K562 (cell line): ENCODE measurements around the gene PCLAF. TPM values are rescaled to one million over a fixed set of nuclear protein-coding genes. Genes with fewer than 3 reads are reported as not detected.

Source experiments
- ATF7 ChIP-seq: fragments of 450-650 bp; IDR thresholded peaks from 2 replicates; pipeline ENCODE4 v1.7.1; 2014; ENCODE audit warnings: mild to moderate bottlenecking, moderate library complexity
- BCL6 ChIP-seq: fragments of 250-450 bp; sonication (Bioruptor Pico); IDR thresholded peaks from 2 replicates; pipeline ENCODE4 v1.4.0; 2020
- CHD2 ChIP-seq: IDR thresholded peaks from 2 replicates; pipeline ENCODE4 v1.6.1; 2011; ENCODE audit warnings: low read depth, low read length
- CXXC5 ChIP-seq: fragments of 250-450 bp; sonication (Bioruptor Pico); IDR thresholded peaks from 2 replicates; pipeline ENCODE4 v1.8.0; 2022; ENCODE audit warnings: inconsistent platforms, mild to moderate bottlenecking, moderate library complexity
- FOS ChIP-seq: IDR thresholded peaks from 3 replicates; pipeline ENCODE4 v1.6.1; 2011; ENCODE audit not compliant: insufficient read length; ENCODE audit errors: extremely low read depth
- HLTF ChIP-seq: fragments of 450-650 bp; IDR thresholded peaks from 2 replicates; pipeline ENCODE4 v1.6.1; 2016
- MAFK ChIP-seq: IDR thresholded peaks from 2 replicates; pipeline ENCODE4 v1.6.1; 2011; ENCODE audit warnings: low read length, improper control_type of control experiment
- MYC ChIP-seq, 2 experiments: fragments of 250-450 bp in 1 of 2; sonication (Bioruptor Pico) in 1 of 2; IDR thresholded peaks; 2 replicates each; pipeline versions ENCODE4 v1.5.1 to v1.6.1; 2012 to 2021; ENCODE audit warnings: low read depth in 2 of 2, borderline replicate concordance in 1 of 2, improper control_type of control experiment in 1 of 2, low read length in 1 of 2, mild to moderate bottlenecking in 1 of 2, moderate library complexity in 1 of 2
- NFRKB ChIP-seq: fragments of 450-650 bp; IDR thresholded peaks from 2 replicates; pipeline ENCODE4 v1.6.1; 2016; ENCODE audit warnings: low read depth
- PHTF2 ChIP-seq: fragments of 250-450 bp; sonication (Bioruptor Pico); IDR thresholded peaks from 2 replicates; pipeline ENCODE4 v1.5.0; 2021; ENCODE audit warnings: mild to moderate bottlenecking
- RBFOX2 ChIP-seq: fragments of 200-400 bp; formaldehyde crosslinking; IDR thresholded peaks from 2 replicates; pipeline ENCODE4 v1.6.1; 2017; ENCODE audit warnings: low read depth, mild to moderate bottlenecking, low read length, moderate library complexity
- RBM39 ChIP-seq: fragments of 200-400 bp; formaldehyde crosslinking; optimal IDR thresholded peaks from 2 replicates; pipeline ENCODE3; 2018; ENCODE audit warnings: low read depth, low read length
- RCOR1 ChIP-seq, 2 experiments: IDR thresholded peaks; 2 replicates each; pipeline ENCODE4 v1.6.1; 2012; ENCODE audit warnings: low read depth in 2 of 2, low read length in 2 of 2, borderline replicate concordance in 1 of 2, improper control_type of control experiment in 1 of 2
- SNIP1 ChIP-seq: fragments of 450-650 bp; IDR thresholded peaks from 2 replicates; pipeline ENCODE4 v1.7.1; 2017; ENCODE audit warnings: low read depth, mild to moderate bottlenecking
- SRSF7 ChIP-seq: fragments of 200-400 bp; formaldehyde crosslinking; optimal IDR thresholded peaks from 2 replicates; pipeline ENCODE3; 2017; ENCODE audit warnings: mild to moderate bottlenecking, low read depth, low read length
- TCF3 ChIP-seq: sonication (generic); formaldehyde crosslinking; IDR thresholded peaks from 2 replicates; pipeline ENCODE4 v1.4.0; 2020; ENCODE audit warnings: mild to moderate bottlenecking, missing genetic modification reagents
- ZFP36 ChIP-seq: fragments of 150-350 bp; IDR thresholded peaks from 2 replicates; pipeline ENCODE4 v1.6.1; 2018; ENCODE audit warnings: low read length, low read depth; ENCODE audit not compliant: partially characterized antibody
- ZNF140 ChIP-seq: fragments of 250-450 bp; sonication (Bioruptor Pico); IDR thresholded peaks from 2 replicates; pipeline ENCODE4 v1.8.0; 2021; ENCODE audit warnings: moderate library complexity, mild to moderate bottlenecking, inconsistent platforms
- polyA plus RNA-seq, 8 experiments: library from polyadenylated mRNA; depleted of rRNA in 4 of 8; stranded (reverse) in 5 of 8; unstranded in 3 of 8; fragments of >200 nt; fragmentation: Nextera tagmentation in 2 of 8; fragmentation: Illumina TruSeq in 1 of 8; extraction: Ambion mirVana in 2 of 8; extraction: Trizol in 1 of 8; gene quantifications; 2 replicates each; pipeline versions ENCODE4 v1.2.1 to v1.2.3, GENCODE V29; 2011 to 2014; ENCODE audit warnings: inconsistent platforms in 1 of 8, missing spikeins in 1 of 8
- total RNA-seq, 7 experiments: library from RNA; depleted of rRNA in 6 of 7; stranded (reverse); fragments of >200 nt in 6 of 7; fragmentation: Illumina TruSeq in 2 of 7; extraction: Trizol in 2 of 7; gene quantifications; 2 replicates each; pipeline versions ENCODE4 v1.2.1 to v1.2.3, GENCODE V29; 2011 to 2021; ENCODE audit warnings: low replicate concordance in 1 of 7
- TF ChIP-seq, protein P1 (sequence below): sonication (generic); formaldehyde crosslinking; IDR thresholded peaks from 2 replicates; pipeline ENCODE4 v1.8.0; 2022; ENCODE audit warnings: mild to moderate bottlenecking, low read depth, missing genetic modification reagents
- TF ChIP-seq, protein P2 (sequence below): fragments of 450-650 bp; formaldehyde crosslinking; IDR thresholded peaks from 2 replicates; pipeline ENCODE4 v1.4.0; 2020; ENCODE audit warnings: mild to moderate bottlenecking, moderate library complexity
- TF ChIP-seq, protein P3 (sequence below): fragments of 250-450 bp; sonication (Bioruptor Pico); IDR thresholded peaks from 2 replicates; pipeline ENCODE4 v1.4.0; 2020

PCLAF gene
- total and polyA plus RNA-seq, 9 of the 15 experiments (the other 6 are each of a cell fraction or from before 2014, with no cell fraction given): 112 to 881 (median 360) TPM

DNA sequence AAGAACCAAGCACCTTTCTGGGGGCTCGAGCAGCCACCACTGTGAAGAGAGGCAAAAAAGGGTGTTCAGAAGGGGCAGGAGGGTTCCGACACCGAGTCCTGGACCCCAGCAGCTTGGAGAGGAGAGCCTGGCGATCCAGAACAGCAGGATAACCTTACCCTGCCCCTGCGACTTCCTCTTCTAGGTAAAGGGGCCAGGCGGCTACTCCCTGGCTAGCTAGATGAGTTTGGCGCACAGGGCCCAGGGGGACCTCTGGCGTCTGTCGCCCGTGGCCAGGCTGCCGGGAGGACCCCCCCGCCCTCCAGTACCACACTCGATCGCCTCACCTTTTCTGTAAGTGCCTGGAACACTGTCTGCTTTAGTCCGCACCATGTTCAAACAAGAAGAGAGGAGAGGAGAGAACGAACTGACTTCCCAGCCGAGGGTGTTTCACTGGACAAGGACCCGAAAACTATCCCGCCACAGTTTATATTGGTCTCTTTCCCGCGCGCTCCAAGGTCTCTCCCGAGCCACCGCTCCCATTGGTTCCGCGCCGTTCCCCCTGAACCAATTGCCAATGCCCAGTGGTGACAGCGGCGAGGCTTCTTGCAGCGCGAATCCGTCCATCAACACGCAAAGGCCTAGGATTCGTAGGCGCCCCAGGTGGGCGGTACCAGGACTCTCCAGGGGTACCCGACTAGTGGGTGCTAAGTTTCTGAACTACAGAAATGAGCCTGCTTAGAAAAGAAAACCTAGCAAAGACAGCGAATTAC lies at the start of gene PCLAF (continued):
- TF ChIP-seq SNIP1: no peak
- no peak for TF ChIP-seq ZNF140 (CRISPR knock-in tag)
- peak; percentile 87 for TF ChIP-seq CHD2
- TF ChIP-seq ATF7: peak; percentile 75
- no peak for TF ChIP-seq PHTF2 (CRISPR knock-in tag)
- no peak for TF ChIP-seq HLTF
- TF ChIP-seq, protein P1, sequence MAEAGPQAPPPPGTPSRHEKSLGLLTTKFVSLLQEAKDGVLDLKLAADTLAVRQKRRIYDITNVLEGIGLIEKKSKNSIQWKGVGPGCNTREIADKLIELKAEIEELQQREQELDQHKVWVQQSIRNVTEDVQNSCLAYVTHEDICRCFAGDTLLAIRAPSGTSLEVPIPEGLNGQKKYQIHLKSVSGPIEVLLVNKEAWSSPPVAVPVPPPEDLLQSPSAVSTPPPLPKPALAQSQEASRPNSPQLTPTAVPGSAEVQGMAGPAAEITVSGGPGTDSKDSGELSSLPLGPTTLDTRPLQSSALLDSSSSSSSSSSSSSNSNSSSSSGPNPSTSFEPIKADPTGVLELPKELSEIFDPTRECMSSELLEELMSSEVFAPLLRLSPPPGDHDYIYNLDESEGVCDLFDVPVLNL: peak; percentile 98
- TF ChIP-seq TCF3 (CRISPR knock-in tag): no peak
- TF ChIP-seq RBFOX2: peak; percentile 95
- no peak for TF ChIP-seq ZFP36
- no peak for TF ChIP-seq BCL6 (CRISPR knock-in tag)
- no peak for TF ChIP-seq MAFK
- peak; percentile 30; the same call in 1 of the 2 replicates for TF ChIP-seq MYC (IDR thresholded peaks at IDR 0.05; ENCODE audit: low read depth, low read length)
- TF ChIP-seq MYC (CRISPR knock-in tag; IDR thresholded peaks at IDR 0.05; ENCODE audit: borderline replicate concordance, low read depth): no peak
- peak; percentile 72; the same call in 1 of the 2 replicates for TF ChIP-seq NFRKB
- TF ChIP-seq, protein P2, sequence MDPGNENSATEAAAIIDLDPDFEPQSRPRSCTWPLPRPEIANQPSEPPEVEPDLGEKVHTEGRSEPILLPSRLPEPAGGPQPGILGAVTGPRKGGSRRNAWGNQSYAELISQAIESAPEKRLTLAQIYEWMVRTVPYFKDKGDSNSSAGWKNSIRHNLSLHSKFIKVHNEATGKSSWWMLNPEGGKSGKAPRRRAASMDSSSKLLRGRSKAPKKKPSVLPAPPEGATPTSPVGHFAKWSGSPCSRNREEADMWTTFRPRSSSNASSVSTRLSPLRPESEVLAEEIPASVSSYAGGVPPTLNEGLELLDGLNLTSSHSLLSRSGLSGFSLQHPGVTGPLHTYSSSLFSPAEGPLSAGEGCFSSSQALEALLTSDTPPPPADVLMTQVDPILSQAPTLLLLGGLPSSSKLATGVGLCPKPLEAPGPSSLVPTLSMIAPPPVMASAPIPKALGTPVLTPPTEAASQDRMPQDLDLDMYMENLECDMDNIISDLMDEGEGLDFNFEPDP (CRISPR knock-in tag): no peak
- peak in 1 of 2 experiments; percentile 28; a peak in 1 of 4 replicates for TF ChIP-seq RCOR1 (IDR thresholded peaks at IDR 0.05; ENCODE audit: borderline replicate concordance in 1 of 2, low read depth in 2 of 2, low read length in 2 of 2)
- TF ChIP-seq RBM39: no peak
- TF ChIP-seq FOS: peak; percentile 97
- TF ChIP-seq SRSF7: no peak
- TF ChIP-seq CXXC5: peak; percentile 74
- TF ChIP-seq, protein P3, sequence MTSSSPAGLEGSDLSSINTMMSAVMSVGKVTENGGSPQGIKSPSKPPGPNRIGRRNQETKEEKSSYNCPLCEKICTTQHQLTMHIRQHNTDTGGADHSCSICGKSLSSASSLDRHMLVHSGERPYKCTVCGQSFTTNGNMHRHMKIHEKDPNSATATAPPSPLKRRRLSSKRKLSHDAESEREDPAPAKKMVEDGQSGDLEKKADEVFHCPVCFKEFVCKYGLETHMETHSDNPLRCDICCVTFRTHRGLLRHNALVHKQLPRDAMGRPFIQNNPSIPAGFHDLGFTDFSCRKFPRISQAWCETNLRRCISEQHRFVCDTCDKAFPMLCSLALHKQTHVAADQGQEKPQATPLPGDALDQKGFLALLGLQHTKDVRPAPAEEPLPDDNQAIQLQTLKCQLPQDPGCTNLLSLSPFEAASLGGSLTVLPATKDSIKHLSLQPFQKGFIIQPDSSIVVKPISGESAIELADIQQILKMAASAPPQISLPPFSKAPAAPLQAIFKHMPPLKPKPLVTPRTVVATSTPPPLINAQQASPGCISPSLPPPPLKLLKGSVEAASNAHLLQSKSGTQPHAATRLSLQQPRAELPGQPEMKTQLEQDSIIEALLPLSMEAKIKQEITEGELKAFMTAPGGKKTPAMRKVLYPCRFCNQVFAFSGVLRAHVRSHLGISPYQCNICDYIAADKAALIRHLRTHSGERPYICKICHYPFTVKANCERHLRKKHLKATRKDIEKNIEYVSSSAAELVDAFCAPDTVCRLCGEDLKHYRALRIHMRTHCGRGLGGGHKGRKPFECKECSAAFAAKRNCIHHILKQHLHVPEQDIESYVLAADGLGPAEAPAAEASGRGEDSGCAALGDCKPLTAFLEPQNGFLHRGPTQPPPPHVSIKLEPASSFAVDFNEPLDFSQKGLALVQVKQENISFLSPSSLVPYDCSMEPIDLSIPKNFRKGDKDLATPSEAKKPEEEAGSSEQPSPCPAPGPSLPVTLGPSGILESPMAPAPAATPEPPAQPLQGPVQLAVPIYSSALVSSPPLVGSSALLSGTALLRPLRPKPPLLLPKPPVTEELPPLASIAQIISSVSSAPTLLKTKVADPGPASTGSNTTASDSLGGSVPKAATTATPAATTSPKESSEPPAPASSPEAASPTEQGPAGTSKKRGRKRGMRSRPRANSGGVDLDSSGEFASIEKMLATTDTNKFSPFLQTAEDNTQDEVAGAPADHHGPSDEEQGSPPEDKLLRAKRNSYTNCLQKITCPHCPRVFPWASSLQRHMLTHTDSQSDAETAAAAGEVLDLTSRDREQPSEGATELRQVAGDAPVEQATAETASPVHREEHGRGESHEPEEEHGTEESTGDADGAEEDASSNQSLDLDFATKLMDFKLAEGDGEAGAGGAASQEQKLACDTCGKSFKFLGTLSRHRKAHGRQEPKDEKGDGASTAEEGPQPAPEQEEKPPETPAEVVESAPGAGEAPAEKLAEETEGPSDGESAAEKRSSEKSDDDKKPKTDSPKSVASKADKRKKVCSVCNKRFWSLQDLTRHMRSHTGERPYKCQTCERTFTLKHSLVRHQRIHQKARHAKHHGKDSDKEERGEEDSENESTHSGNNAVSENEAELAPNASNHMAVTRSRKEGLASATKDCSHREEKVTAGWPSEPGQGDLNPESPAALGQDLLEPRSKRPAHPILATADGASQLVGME (CRISPR knock-in tag): 0 out of 2 replicates have a peak, but pooled peaks have one; percentile 51
